Heart right ventricle (tissue), 16 donors: ENCODE results near the gene OR1J4. TPM values are rescaled to one million over a fixed set of nuclear protein-coding genes. Genes with fewer than 3 reads are reported as not detected.

Source experiments
- ATAC-seq, 8 donors: fragments of 200-7000 bp; cut with Tn5 transposase; one replicate each; pipeline ENCODE4 v1.9.1; 2020; ENCODE audit warnings: mild to moderate bottlenecking in 8 of 8, moderate library complexity in 8 of 8, moderate number of reproducible peaks in 1 of 8
- DNase-seq, 2 donors: peaks; one replicate each; pipeline ENCODE4 v3.0.0-alpha.2; 2020
- H3K27ac ChIP-seq, 10 donors: fragments of 200-600 bp; sonication (generic) in 2 of 10; one replicate each; pipeline versions ENCODE4 v1.5.0 to v1.8.0; 2020 to 2022; ENCODE audit warnings: mild to moderate bottlenecking in 3 of 10
- H3K27me3 ChIP-seq, 7 donors: fragments of 200-600 bp; one replicate each; pipeline ENCODE4 v1.8.0; 2021 to 2022; ENCODE audit warnings: mild to moderate bottlenecking in 2 of 7
- H3K36me3 ChIP-seq, 9 donors: fragments of 200-600 bp; sonication (generic) in 1 of 9; one replicate each; pipeline versions ENCODE4 v1.5.0 to v1.8.0; 2020 to 2022; ENCODE audit warnings: mild to moderate bottlenecking in 2 of 9
- H3K4me1 ChIP-seq, 9 donors: fragments of 200-600 bp; sonication (generic) in 1 of 9; one replicate each; pipeline versions ENCODE4 v1.5.0 to v1.8.0; 2020 to 2022; ENCODE audit warnings: mild to moderate bottlenecking in 4 of 9
- H3K4me3 ChIP-seq, 10 donors: fragments of 200-600 bp; sonication (generic) in 2 of 10; one replicate each; pipeline versions ENCODE4 v1.5.0 to v1.8.0; 2020 to 2022; ENCODE audit warnings: mild to moderate bottlenecking in 7 of 10, moderate library complexity in 2 of 10
- H3K9me3 ChIP-seq, 11 donors: fragments of 200-600 bp in 10 of 11; sonication (generic) in 2 of 11; one replicate each; pipeline versions ENCODE4 v1.5.0 to v1.8.0; 2013 to 2022; ENCODE audit warnings: mild to moderate bottlenecking in 2 of 11, control low read depth in 1 of 11, moderate library complexity in 1 of 11
- CTCF ChIP-seq, 9 donors: fragments of 200-600 bp; sonication (generic) in 2 of 9; IDR thresholded peaks; one replicate each; pipeline versions ENCODE4 v1.5.0 to v1.8.0; 2021 to 2022; ENCODE audit warnings: antibody characterized with exemption in 9 of 9, mild to moderate bottlenecking in 5 of 9, moderate library complexity in 1 of 9
- WGBS, 2 donors: extraction: QIAGEN DNeasy Blood & Tissue Kit; methylation state at CpG; one replicate each; pipeline ENCODE4 v1.1.7; 2013; ENCODE audit warnings: inconsistent platforms in 1 of 2; 5-methylcytosine and 5-hydroxymethylcytosine counted together
- intact Hi-C, 10 donors: fragments of 100-400 bp; cut with DNase I; formaldehyde crosslinking; loops; one replicate each; pipeline versions ENCODE4 v1.11.1 to v1.14.2; 2022
- polyA plus RNA-seq, 2 donors: library from polyadenylated mRNA; stranded (reverse); fragments of 200-250 nt; gene quantifications; one replicate each; pipeline ENCODE4 v1.2.3, GENCODE V29; 2013
- total RNA-seq, 10 donors: library from RNA; stranded (reverse); fragmentation: NEBNext Ultra II Directional in 3 of 10; extraction: Animal tissue kit (Norgen Biotek cat#: 25700) in 3 of 10; gene quantifications; one replicate each; pipeline versions ENCODE4 v1.2.1 to v1.2.4, GENCODE V29; 2021 to 2023
- donor health status: Arrhythmogenic right ventricular cardiomyopathy.
- donor health status: ischemic (EF 13 %, LVEDD 7.1; RV severe dilation, severe dysfunction).
- donor health status: healthy with polysubstance abuse.
- donor health status: DM: no; HTN: yes; CAD: no.
- donor health status: DM: no; HTN: no; CAD: no.
- donor health status: ischemic (EF 25% LVEDD 6.9; RV normal size, moderate dysfunction).
- donor health status: ischemic (EF 25% LVEDD 5.7; RV mildly dilated, moderate dysfunction).
- donor health status: healthy.
- donor health status: DM: yes; HTN: yes; CAD: no.
- donor health status: Ischemic cardiomyopathy.
- donor health status: ischemic (EF 35%, LVEDD 5.7; RV mildly dilated, moderate dysfunction).
- donor health status: nonischemic (EF 11% LVEDD 7.7; RV severe dilation, severe dysfunction).
- donor health status: DM: yes; HTN: yes; CAD: no.
- donor health status: PGD.
- donor health status: ischemic (EF 29% LVEDD 5.4; RV normal size, mild dysfunction).
- donor health status: nonischemic (EF 23%, LVEDD 6.1; RV moderate dilation, normal function).

OR1J4 gene
- total and polyA plus RNA-seq, 12 donors = not detected

- DNase-seq = no peak
- no peak within 1 kb of the TSS for H3K4me3 ChIP-seq
Observed at GRCh38 chr9:122477826-122478225, 41.1 kb upstream of the OR1J4 start, which contains the start of gene OR1J1. OR1J1 (minus strand) TSS chr9:122477926; CDS start chr9:122477926, 0 bp downstream.

GRCh38 chr9:122479062-122479461 is 39.9 kb upstream of the OR1J4 start:
- intact Hi-C loops = no loop called here
- no peak for ATAC-seq
- Histone ChIP-seq H3K4me3 (no peak overlapping the region), H3K36me3 (no peaks in the 10 kb centered on the region), H3K27me3 (peaks cover 0 to 34% (median 14%) of the 10 kb centered on the region in 7 donors), H3K9me3 (no peaks in the 10 kb centered on the region), H3K27ac (no peak overlapping the region), H3K4me1 (no peaks in the 10 kb centered on the region)
- 79 to 90% methylated on average over 5 of the region's 5 CpGs for WGBS, 2 donors
- TF ChIP-seq CTCF (IDR thresholded peaks at IDR 0.05) = no peak
- DNase-seq = no peak

More at GRCh38 chr9:122477826-122478225, 41.1 kb upstream of the OR1J4 start, which contains the start of gene OR1J1:
- H3K36me3 ChIP-seq = no peaks in the 10 kb centered on the region
- intact Hi-C loops = no loop called here
- peaks cover 0 to 34% (median 13%) of the 10 kb centered on the region in 7 donors for H3K27me3 ChIP-seq
- H3K9me3 ChIP-seq = no peaks in the 10 kb centered on the region
- H3K27ac ChIP-seq = no peak within 1 kb of the TSS
- WGBS, 2 donors = 86 to 89% methylated on average over 6 of the region's 6 CpGs
- H3K4me1 ChIP-seq = no peaks in the 10 kb centered on the region
- TF ChIP-seq CTCF (IDR thresholded peaks at IDR 0.05) = no peak
- ATAC-seq = no peak

DNA sequence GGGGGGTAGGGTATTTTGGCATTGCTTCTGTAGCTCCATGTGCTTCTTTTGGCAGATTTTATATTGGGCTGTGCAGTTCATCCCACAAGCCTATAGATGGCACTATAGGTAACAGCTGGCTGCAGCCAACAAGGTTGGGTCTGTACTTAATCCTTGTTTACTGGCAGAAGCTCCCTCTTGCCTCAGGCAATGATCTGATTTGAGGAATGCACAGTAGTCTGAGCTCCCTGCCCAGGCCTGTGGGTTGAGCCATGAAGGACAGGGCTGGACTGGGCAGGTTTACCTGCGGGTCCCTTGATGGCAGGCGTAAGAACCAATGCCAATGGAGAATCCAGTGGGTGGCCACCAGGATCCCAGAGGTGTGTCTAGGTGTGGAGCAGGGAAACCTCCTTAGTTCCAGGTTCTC is 20.1 kb upstream of the OR1J4 start:
- WGBS, 2 donors = 57 to 58% methylated on average over 2 of the region's 2 CpGs
- DNase-seq = no peak
- peaks cover 0 to 16% (median 6%) of the 10 kb centered on the region in 11 donors for H3K9me3 ChIP-seq
- intact Hi-C loops = no loop called here
- peaks cover 0 to 27% (median 6%) of the 10 kb centered on the region in 7 donors for H3K27me3 ChIP-seq
- no peaks in the 10 kb centered on the region for H3K4me1 ChIP-seq
- no peak overlapping the region for H3K27ac ChIP-seq
- TF ChIP-seq CTCF (IDR thresholded peaks at IDR 0.05) = peak; percentile 15 to 72 (median 56)
- ATAC-seq = no peak
- no peaks in the 10 kb centered on the region for H3K36me3 ChIP-seq
- H3K4me3 ChIP-seq = no peak overlapping the region

GRCh38 chr9:122506964-122507363 is 12.0 kb upstream of the OR1J4 start:
- intact Hi-C loops = no loop called here
- 42 to 50% methylated on average over 2 of the region's 2 CpGs for WGBS, 2 donors
- no peak for ATAC-seq

More at GRCh38 chr9:122506964-122507363, 12.0 kb upstream of the OR1J4 start:
- Histone ChIP-seq H3K27ac (no peak overlapping the region), H3K36me3 (no peaks in the 10 kb centered on the region), H3K9me3 (peaks cover 0 to 3% (median 0%) of the 10 kb centered on the region in 11 donors), H3K27me3 (peaks cover 0 to 9% (median 0%) of the 10 kb centered on the region in 7 donors), H3K4me1 (no peaks in the 10 kb centered on the region), H3K4me3 (no peak overlapping the region)
- no peak for TF ChIP-seq CTCF (IDR thresholded peaks at IDR 0.05)
- DNase-seq = no peak
